IMR-90 (cell line): ENCODE measurements around the gene FNIP2.

Experiments used
- POLR2A ChIP-seq: IDR thresholded peaks from 2 replicates; pipeline ENCODE4 v1.6.1; 2012; ENCODE audit warnings: mild to moderate bottlenecking, low read depth, low read length
- RAD21 ChIP-seq: IDR thresholded peaks from 2 replicates; pipeline ENCODE4 v1.6.1; 2012; ENCODE audit warnings: low read length, improper control_type of control experiment
- RCOR1 ChIP-seq: IDR thresholded peaks from 2 replicates; pipeline ENCODE4 v1.6.1; 2012; ENCODE audit warnings: mild to moderate bottlenecking, low read length, improper control_type of control experiment; ENCODE audit not compliant: insufficient replicate concordance
- TF ChIP-seq, protein P1 (sequence below): conservative IDR thresholded peaks from 2 replicates; pipeline ENCODE4 v1.5.1; 2012; ENCODE audit warnings: mild to moderate bottlenecking, low read depth, low read length, improper control_type of control experiment
- TF ChIP-seq, protein P2 (sequence below): fragments of 150-350 bp; IDR thresholded peaks from 2 replicates; pipeline ENCODE4 v1.6.1; 2016; ENCODE audit warnings: low read depth, mild to moderate bottlenecking, low read length, moderate library complexity, borderline replicate concordance

DNA sequence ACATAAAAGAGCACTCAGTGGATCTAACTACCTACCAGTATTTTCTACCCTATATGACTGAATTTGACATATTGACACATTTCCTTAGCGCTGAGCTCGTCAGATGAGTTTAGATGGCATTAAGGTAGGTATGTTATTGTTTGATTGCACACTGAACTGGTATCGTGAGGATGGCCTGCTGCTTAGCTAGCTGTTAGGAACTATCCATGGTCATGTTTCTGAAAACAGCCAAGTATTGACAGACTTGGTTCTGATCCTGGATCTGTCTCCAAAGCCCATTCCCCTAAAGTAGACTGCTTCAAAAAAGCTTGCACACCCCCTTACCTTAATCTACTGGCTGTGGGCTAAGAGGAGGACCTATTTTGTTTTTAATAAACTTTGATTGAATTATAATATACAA, 32.9 kb downstream of the FNIP2 start:
- TF ChIP-seq, protein P1, sequence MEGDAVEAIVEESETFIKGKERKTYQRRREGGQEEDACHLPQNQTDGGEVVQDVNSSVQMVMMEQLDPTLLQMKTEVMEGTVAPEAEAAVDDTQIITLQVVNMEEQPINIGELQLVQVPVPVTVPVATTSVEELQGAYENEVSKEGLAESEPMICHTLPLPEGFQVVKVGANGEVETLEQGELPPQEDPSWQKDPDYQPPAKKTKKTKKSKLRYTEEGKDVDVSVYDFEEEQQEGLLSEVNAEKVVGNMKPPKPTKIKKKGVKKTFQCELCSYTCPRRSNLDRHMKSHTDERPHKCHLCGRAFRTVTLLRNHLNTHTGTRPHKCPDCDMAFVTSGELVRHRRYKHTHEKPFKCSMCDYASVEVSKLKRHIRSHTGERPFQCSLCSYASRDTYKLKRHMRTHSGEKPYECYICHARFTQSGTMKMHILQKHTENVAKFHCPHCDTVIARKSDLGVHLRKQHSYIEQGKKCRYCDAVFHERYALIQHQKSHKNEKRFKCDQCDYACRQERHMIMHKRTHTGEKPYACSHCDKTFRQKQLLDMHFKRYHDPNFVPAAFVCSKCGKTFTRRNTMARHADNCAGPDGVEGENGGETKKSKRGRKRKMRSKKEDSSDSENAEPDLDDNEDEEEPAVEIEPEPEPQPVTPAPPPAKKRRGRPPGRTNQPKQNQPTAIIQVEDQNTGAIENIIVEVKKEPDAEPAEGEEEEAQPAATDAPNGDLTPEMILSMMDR, result no peak
- TF ChIP-seq POLR2A (no peak), RAD21 (no peak), RCOR1 (no peak)
- TF ChIP-seq, protein P2, sequence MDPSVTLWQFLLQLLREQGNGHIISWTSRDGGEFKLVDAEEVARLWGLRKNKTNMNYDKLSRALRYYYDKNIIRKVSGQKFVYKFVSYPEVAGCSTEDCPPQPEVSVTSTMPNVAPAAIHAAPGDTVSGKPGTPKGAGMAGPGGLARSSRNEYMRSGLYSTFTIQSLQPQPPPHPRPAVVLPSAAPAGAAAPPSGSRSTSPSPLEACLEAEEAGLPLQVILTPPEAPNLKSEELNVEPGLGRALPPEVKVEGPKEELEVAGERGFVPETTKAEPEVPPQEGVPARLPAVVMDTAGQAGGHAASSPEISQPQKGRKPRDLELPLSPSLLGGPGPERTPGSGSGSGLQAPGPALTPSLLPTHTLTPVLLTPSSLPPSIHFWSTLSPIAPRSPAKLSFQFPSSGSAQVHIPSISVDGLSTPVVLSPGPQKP, result no peak
